K562 (cell line): ENCODE data around the gene ARHGAP4. TPM values are rescaled to one million over a fixed set of nuclear protein-coding genes. Genes with fewer than 3 reads are reported as not detected.

ENCODE experiments used
- ATAC-seq: fragments of 200-7000 bp; cut with Tn5 transposase; 3 replicates; pipeline ENCODE4 v1.9.1; 2020; ENCODE audit warnings: moderate library complexity
- BruUV-seq: library from RNA; stranded (reverse); fragments of 400-500 nt; replicated peaks from 2 replicates; lab custom pipeline; 2021; lab: Mats Ljungman, UMichigan
- CTCF ChIA-PET: fragments of 300-600 bp; formaldehyde crosslinking; extraction: SDS; loops from one replicate; lab custom pipeline; 2021; ENCODE audit warnings: low intra/inter-chr PET ratio; lab: Yijun Ruan, JAX
- POLR2A ChIA-PET: fragments of 300-600, 350-650 bp; sonication (Branson Sonifier 250); formaldehyde crosslinking; extraction: SDS; loops from one replicate; lab custom pipeline; 2021; ENCODE audit warnings: antibody characterized with exemption, inconsistent platforms; lab: Yijun Ruan, JAX
- DNase-seq, 4 experiments: peaks; one replicate each; pipeline versions ENCODE4 v3.0.0 to v3.0.0-alpha.2; 2011 to 2018; ENCODE audit warnings: low spot score in 3 of 4, mixed read lengths in 3 of 4; ENCODE audit errors: extremely low read depth in 1 of 4
- FAIRE-seq: peaks from 2 replicates; lab custom pipeline; 2011; peaks lifted over from hg19 to GRCh38; lab: Jason Lieb, UNC
- H2AFZ ChIP-seq: 2 replicates; pipeline ENCODE4 v1.6.0; 2011; ENCODE audit warnings: low read depth, low read length, control low read depth, inconsistent platforms
- H3K27ac ChIP-seq: fragments of 200-600 bp; 3 replicates; pipeline ENCODE4 v1.8.0; 2011; ENCODE audit warnings: low read depth, mild to moderate bottlenecking, control low read depth, inconsistent platforms, low read length, moderate library complexity, mixed read lengths; ENCODE audit errors: extremely low read depth
- H3K27me3 ChIP-seq, 2 experiments: fragments of 300-600 bp in 1 of 2; 2 replicates in 1 of 2; 3 replicates in 1 of 2; pipeline versions ENCODE4 v1.6.0 to v1.8.0; 2011; ENCODE audit warnings: inconsistent platforms in 2 of 2, low read length in 2 of 2, mild to moderate bottlenecking in 1 of 2, mixed read lengths in 1 of 2, moderate library complexity in 1 of 2; ENCODE audit not compliant: control insufficient read depth in 2 of 2, insufficient read depth in 2 of 2
- H3K36me3 ChIP-seq: fragments of 300-600 bp; 3 replicates; pipeline ENCODE4 v1.8.0; 2011; ENCODE audit warnings: mild to moderate bottlenecking, low read length, inconsistent platforms; ENCODE audit not compliant: control insufficient read depth, insufficient read depth
- H3K4me1 ChIP-seq, 2 experiments: fragments of 200-600 bp in 1 of 2; replicated peaks in 1 of 2; 2 replicates in 1 of 2; 3 replicates in 1 of 2; pipeline versions ENCODE4 v1.5.1 to v1.8.0; 2011; ENCODE audit warnings: inconsistent platforms in 2 of 2, low read length in 2 of 2, mild to moderate bottlenecking in 1 of 2, mixed read lengths in 1 of 2, moderate library complexity in 1 of 2; ENCODE audit not compliant: control insufficient read depth in 2 of 2, insufficient read depth in 2 of 2
- H3K4me2 ChIP-seq: 2 replicates; pipeline ENCODE4 v1.6.1; 2011; ENCODE audit warnings: low read length, control low read depth, inconsistent platforms, mixed read lengths; ENCODE audit not compliant: insufficient read depth
- H3K4me3 ChIP-seq: fragments of 200-600 bp; sonication (generic), shearing (Covaris generic); 2 replicates; pipeline ENCODE4 v1.5.1; 2016; ENCODE audit warnings: control low read depth, inconsistent platforms
- H3K79me2 ChIP-seq: fragments of 200-600 bp; 3 replicates; pipeline ENCODE4 v1.8.0; 2011; ENCODE audit warnings: low read length, inconsistent platforms; ENCODE audit not compliant: control insufficient read depth, insufficient read depth
- H3K9ac ChIP-seq, 2 experiments: 2 replicates each; pipeline versions ENCODE4 v1.6.0 to v1.6.1; 2011; ENCODE audit warnings: low read depth in 2 of 2, low read length in 2 of 2, control low read depth in 1 of 2, inconsistent platforms in 1 of 2, mild to moderate bottlenecking in 1 of 2, mixed read lengths in 1 of 2; ENCODE audit not compliant: insufficient read depth in 1 of 2
- H3K9me1 ChIP-seq: one replicate; pipeline ENCODE4 v1.6.0; 2011; ENCODE audit warnings: inconsistent platforms, mild to moderate bottlenecking, low read length, moderate library complexity; ENCODE audit not compliant: control insufficient read depth, insufficient read depth
- H3K9me3 ChIP-seq: replicated peaks from 2 replicates; pipeline ENCODE4 v1.5.1; 2011; ENCODE audit warnings: low read depth, low read length, inconsistent platforms; ENCODE audit not compliant: control insufficient read depth, insufficient read depth
- H4K20me1 ChIP-seq: replicated peaks from 2 replicates; pipeline ENCODE4 v1.6.1; 2011; ENCODE audit warnings: low read length, inconsistent platforms, mixed read lengths; ENCODE audit not compliant: control insufficient read depth, insufficient read depth
- DNMT1 ChIP-seq: fragments of 450-650 bp; IDR thresholded peaks from 2 replicates; pipeline ENCODE4 v1.6.1; 2016; ENCODE audit warnings: antibody characterized with exemption, mild to moderate bottlenecking
- FOXJ3 ChIP-seq: sonication (generic); formaldehyde crosslinking; IDR thresholded peaks from 2 replicates; pipeline ENCODE4 v1.4.0; 2020; ENCODE audit warnings: mild to moderate bottlenecking, missing genetic modification reagents
- MCM2 ChIP-seq: fragments of 450-650 bp; IDR thresholded peaks from 2 replicates; pipeline ENCODE4 v1.6.1; 2017; ENCODE audit warnings: low read depth, mild to moderate bottlenecking
- NFIC ChIP-seq: fragments of 450-650 bp; IDR thresholded peaks from 2 replicates; pipeline ENCODE4 v1.6.1; 2017; ENCODE audit warnings: mild to moderate bottlenecking, inconsistent platforms
- PHTF2 ChIP-seq: fragments of 250-450 bp; sonication (Bioruptor Pico); IDR thresholded peaks from 2 replicates; pipeline ENCODE4 v1.5.0; 2021; ENCODE audit warnings: mild to moderate bottlenecking
- POLR2G ChIP-seq: fragments of 200-400 bp; formaldehyde crosslinking; IDR thresholded peaks from 2 replicates; pipeline ENCODE4 v1.6.1; 2017; ENCODE audit warnings: low read depth, mild to moderate bottlenecking, antibody characterized with exemption, low read length, moderate library complexity
- SMAD1 ChIP-seq: fragments of 150-350 bp; IDR thresholded peaks from 2 replicates; pipeline ENCODE4 v1.6.1; 2014; ENCODE audit warnings: low read length, low read depth; ENCODE audit not compliant: partially characterized antibody
- STAG1 ChIP-seq: sonication (generic); formaldehyde crosslinking; IDR thresholded peaks from 2 replicates; pipeline ENCODE4 v1.5.0; 2020; ENCODE audit warnings: missing genetic modification reagents, borderline replicate concordance
- THAP7 ChIP-seq: fragments of 250-450 bp; sonication (Bioruptor Pico); IDR thresholded peaks from 2 replicates; pipeline ENCODE4 v1.5.0; 2021
- ZFP30 ChIP-seq: fragments of 250-450 bp; sonication (Bioruptor Pico); IDR thresholded peaks from 2 replicates; pipeline ENCODE4 v1.8.0; 2022; ENCODE audit warnings: moderate library complexity, mild to moderate bottlenecking, inconsistent platforms, borderline replicate concordance
- ZNF263 ChIP-seq: sonication (generic); formaldehyde crosslinking; IDR thresholded peaks from 2 replicates; pipeline ENCODE4 v1.8.0; 2022; ENCODE audit warnings: mild to moderate bottlenecking, missing genetic modification reagents, borderline replicate concordance
- ZNF584 ChIP-seq: fragments of 200-800 bp; sonication (Bioruptor generic); IDR thresholded peaks from 2 replicates; pipeline ENCODE4 v1.6.1; 2016; ENCODE audit warnings: low read depth, mild to moderate bottlenecking, missing genetic modification characterization, missing compliant biosample characterization
- ZNF589 ChIP-seq: fragments of 200-800 bp; sonication (Bioruptor generic); IDR thresholded peaks from 2 replicates; pipeline ENCODE4 v1.6.1; 2016; ENCODE audit warnings: low read depth, missing genetic modification characterization, missing compliant biosample characterization
- ZNF699 ChIP-seq: fragments of 250-450 bp; sonication (Bioruptor Pico); IDR thresholded peaks from 2 replicates; pipeline ENCODE4 v1.8.0; 2021; ENCODE audit warnings: mild to moderate bottlenecking, moderate library complexity; ENCODE audit not compliant: insufficient replicate concordance
- WGBS: fragments of 100-300 bp; shearing (Covaris generic); methylation state at CpG from one replicate; pipeline ENCODE4 v1.1.6; 2016; ENCODE audit warnings: low coverage, mixed read lengths; ENCODE audit not compliant: insufficient coverage; ENCODE audit errors: missing lambda C conversion rate; 5-methylcytosine and 5-hydroxymethylcytosine counted together
- in situ Hi-C: fragments of 300-500 bp; cut with MboI; formaldehyde crosslinking; loops from 4 replicates; pipeline ENCODE4 v1.15.0; 2018; ENCODE audit warnings: inconsistent platforms, mixed read lengths
- intact Hi-C: fragments of 100-400 bp; cut with micrococcal nuclease; formaldehyde crosslinking; loops from 2 replicates; pipeline ENCODE4 v1.14.2; 2022
- polyA plus RNA-seq, 8 experiments: library from polyadenylated mRNA; depleted of rRNA in 4 of 8; stranded (reverse) in 5 of 8; unstranded in 3 of 8; fragments of >200 nt; fragmentation: Nextera tagmentation in 2 of 8; fragmentation: Illumina TruSeq in 1 of 8; extraction: Ambion mirVana in 2 of 8; extraction: Trizol in 1 of 8; gene quantifications; 2 replicates each; pipeline versions ENCODE4 v1.2.1 to v1.2.3, GENCODE V29; 2011 to 2014; ENCODE audit warnings: inconsistent platforms in 1 of 8, missing spikeins in 1 of 8
- total RNA-seq, 7 experiments: library from RNA; depleted of rRNA in 6 of 7; stranded (reverse); fragments of >200 nt in 6 of 7; fragmentation: Illumina TruSeq in 2 of 7; extraction: Trizol in 2 of 7; gene quantifications; 2 replicates each; pipeline versions ENCODE4 v1.2.1 to v1.2.3, GENCODE V29; 2011 to 2021; ENCODE audit warnings: low replicate concordance in 1 of 7

The ARHGAP4 gene
- total and polyA plus RNA-seq, 9 of the 15 experiments (the other 6 are each of a cell fraction or from before 2014, with no cell fraction given) = 0.30 to 81.8 (median 13.5) TPM

- FAIRE-seq = no peak
- BruUV-seq = no TSS peak
These were observed 51.5 kb downstream of the ARHGAP4 start for GRCh38 chrX:153874366-153875125.

GRCh38 chrX:153874085-153874365 is 52.0 kb downstream of the ARHGAP4 start:
- no peak overlapping the region for H3K4me2 ChIP-seq

More at GRCh38 chrX:153874366-153875125, 51.5 kb downstream of the ARHGAP4 start:
- H4K20me1 ChIP-seq = 0 out of 2 replicates have a peak, but pooled peaks cover 12% of the 10 kb centered on the region
- no peak overlapping the region for H3K4me3 ChIP-seq
- ChIA-PET CTCF (no interaction called here), POLR2A (no interaction called here)
- in situ Hi-C loops (no loop called here), intact Hi-C loops (no loop called here)
- H3K27me3 ChIP-seq = peaks cover 0 to 50% of the 10 kb centered on the region in 2 experiments; a peak in 2 of 5 replicates
- H3K4me1 ChIP-seq = peaks cover 0 to 24% of the 10 kb centered on the region in 2 experiments; a peak in 2 of 5 replicates
- no peaks in the 10 kb centered on the region for H3K79me2 ChIP-seq
- no peaks in the 10 kb centered on the region for H3K36me3 ChIP-seq
- no peaks in the 10 kb centered on the region for H3K9me3 ChIP-seq
- ATAC-seq (no peak), DNase-seq (no peak)
- no peak overlapping the region for H2AFZ ChIP-seq
- no peaks in the 10 kb centered on the region for H3K9me1 ChIP-seq
- 10% methylated on average over 12 of the region's 13 CpGs for WGBS
- H3K27ac ChIP-seq = no peak overlapping the region
- H3K4me2 ChIP-seq = no peak overlapping the region
- TF ChIP-seq FOXJ3 (no peak), MCM2 (no peak)
- H3K9ac ChIP-seq = no peak overlapping the region

More at GRCh38 chrX:153874085-153874365, 52.0 kb downstream of the ARHGAP4 start:
- peaks cover 3 to 52% of the 10 kb centered on the region in 2 experiments; a peak in 3 of 5 replicates for H3K27me3 ChIP-seq
- H3K4me1 ChIP-seq = peaks cover 0 to 19% of the 10 kb centered on the region in 2 experiments; a peak in 2 of 5 replicates
- POLR2A ChIA-PET = interaction anchor here (0.9 kb wide), 1 partner anchor 19 kb away, joined by 4 read pairs; no protein-coding TSS in a partner anchor
- no peaks in the 10 kb centered on the region for H3K79me2 ChIP-seq
- in situ Hi-C loops = no loop called here
- CTCF ChIA-PET = no interaction called here
- no peak for DNase-seq
- BruUV-seq = no TSS peak
- no peaks in the 10 kb centered on the region for H3K9me3 ChIP-seq
- H2AFZ ChIP-seq = no peak overlapping the region
- H3K4me3 ChIP-seq = no peak overlapping the region
- no peaks in the 10 kb centered on the region for H3K36me3 ChIP-seq
- 0% methylated on average over 2 of the region's 3 CpGs for WGBS
- no peaks in the 10 kb centered on the region for H3K9me1 ChIP-seq
- FAIRE-seq = no peak
- H3K27ac ChIP-seq = no peak overlapping the region
- no peak overlapping the region for H3K9ac ChIP-seq
- intact Hi-C loops = no loop called here
- 0 out of 2 replicates have a peak, but pooled peaks cover 14% of the 10 kb centered on the region for H4K20me1 ChIP-seq
- TF ChIP-seq ZNF589 (CRISPR knock-in tag) = no peak
- no peak for TF ChIP-seq ZNF699 (CRISPR knock-in tag)
- TF ChIP-seq NFIC = no peak
- TF ChIP-seq POLR2G = no peak
- TF ChIP-seq PHTF2 (CRISPR knock-in tag) = no peak
- no peak for TF ChIP-seq STAG1 (CRISPR knock-in tag)
- no peak for TF ChIP-seq ZFP30
- no peak for TF ChIP-seq ZNF263
- TF ChIP-seq THAP7 (CRISPR knock-in tag) = no peak
- TF ChIP-seq DNMT1 = no peak
- TF ChIP-seq ZNF584 (CRISPR knock-in tag) = no peak
- no peak for TF ChIP-seq SMAD1
- no peak for ATAC-seq
